ENCODE results near the gene SWT1. TPM values are rescaled to one million over a fixed set of nuclear protein-coding genes. Genes with fewer than 3 reads are reported as not detected.

Gene SWT1
- polyA plus RNA-seq, 1 of the 3 experiments (the other 2 are of a cell fraction), result 1.1 TPM

DNA sequence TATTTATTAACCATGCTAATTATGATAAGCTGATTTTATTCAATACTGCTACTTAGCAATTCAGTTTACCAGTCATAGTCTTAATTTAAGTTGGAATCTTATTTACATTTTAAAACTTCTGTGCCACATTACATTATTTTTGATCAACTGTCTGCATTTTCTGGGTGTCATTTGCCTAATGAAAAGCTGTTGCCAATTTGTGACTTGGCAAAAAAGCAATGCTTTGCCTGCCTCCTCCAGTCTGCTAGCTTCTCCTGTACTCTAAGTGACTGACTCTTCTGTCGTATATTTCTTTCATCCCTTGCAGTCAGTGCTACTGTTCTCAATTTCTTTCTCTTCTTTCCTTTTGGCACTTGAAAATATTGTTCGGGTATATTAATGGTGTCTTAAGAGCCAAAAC is 165.7 kb downstream of the SWT1 start:
- Histone ChIP-seq H3K27ac (ENCODE audit: low read depth in 2 of 2, low read length in 1 of 2) (no peak overlapping the region), H3K4me3 (ENCODE audit: low read depth in 2 of 2, low read length in 1 of 2) (no peak overlapping the region), H3K9me3 (no peaks in the 10 kb centered on the region), H3F3A (replicated peaks; ENCODE audit: insufficient read depth) (no peaks in the 10 kb centered on the region), H3K27me3 (ENCODE audit: insufficient read depth) (no peaks in the 10 kb centered on the region), H4K20me1 (ENCODE audit: insufficient read depth) (no peaks in the 10 kb centered on the region), H3K4me1 (ENCODE audit: control insufficient read depth in 1 of 2, insufficient read depth in 2 of 2, low read depth in 1 of 2, low read length in 1 of 2) (peaks cover 6 to 7% of the 10 kb centered on the region in 2 experiments; a peak in 3 of 4 replicates), H3K4me2 (no peak overlapping the region), H3K36me3 (replicated peaks in 1 of 2; ENCODE audit: control insufficient read depth in 1 of 2, insufficient read depth in 2 of 2, low read length in 1 of 2) (no peaks in the 10 kb centered on the region), H2AFZ (ENCODE audit: low read depth) (no peak overlapping the region), H3K9me2 (no peaks in the 10 kb centered on the region), H3K79me2 (ENCODE audit: insufficient read depth) (no peaks in the 10 kb centered on the region), H3K9ac (no peak overlapping the region)
- 77% methylated on average over 2 of the region's 2 CpGs for WGBS (ENCODE audit: low lambda C conversion rate)
- POLR2A ChIA-PET, result no interaction called here
- CTCF ChIA-PET, result no interaction called here
- TF ChIP-seq YY1 (IDR thresholded peaks at IDR 0.05; ENCODE audit: low read depth) (no peak), JUND (IDR thresholded peaks at IDR 0.05) (no peak), FOXM1 (IDR thresholded peaks at IDR 0.05; ENCODE audit: low read depth) (no peak), FOXJ3 (CRISPR knock-in tag; IDR thresholded peaks at IDR 0.05) (no peak), MEF2A (IDR thresholded peaks at IDR 0.05; ENCODE audit: borderline replicate concordance, low read depth) (no peak), NFIC (IDR thresholded peaks at IDR 0.05; ENCODE audit: borderline replicate concordance) (no peak), TAF1 (IDR thresholded peaks at IDR 0.05; ENCODE audit: borderline replicate concordance, low read depth, low read length) (no peak), GATA2 (CRISPR knock-in tag; IDR thresholded peaks at IDR 0.05) (no peak), SIN3A (IDR thresholded peaks at IDR 0.05; ENCODE audit: borderline replicate concordance, low read depth, low read length) (no peak), FOSL2 (IDR thresholded peaks at IDR 0.05; ENCODE audit: borderline replicate concordance, low read depth) (no peak), RAD21 (IDR thresholded peaks at IDR 0.05; ENCODE audit: low read length) (no peak), MXI1 (IDR thresholded peaks at IDR 0.05; ENCODE audit: low read depth, low read length) (no peak)
- TF ChIP-seq, protein P1, sequence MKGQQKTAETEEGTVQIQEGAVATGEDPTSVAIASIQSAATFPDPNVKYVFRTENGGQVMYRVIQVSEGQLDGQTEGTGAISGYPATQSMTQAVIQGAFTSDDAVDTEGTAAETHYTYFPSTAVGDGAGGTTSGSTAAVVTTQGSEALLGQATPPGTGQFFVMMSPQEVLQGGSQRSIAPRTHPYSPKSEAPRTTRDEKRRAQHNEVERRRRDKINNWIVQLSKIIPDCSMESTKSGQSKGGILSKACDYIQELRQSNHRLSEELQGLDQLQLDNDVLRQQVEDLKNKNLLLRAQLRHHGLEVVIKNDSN (IDR thresholded peaks at IDR 0.05; ENCODE audit: borderline replicate concordance, low read depth), result no peak
- TF ChIP-seq, protein P2, sequence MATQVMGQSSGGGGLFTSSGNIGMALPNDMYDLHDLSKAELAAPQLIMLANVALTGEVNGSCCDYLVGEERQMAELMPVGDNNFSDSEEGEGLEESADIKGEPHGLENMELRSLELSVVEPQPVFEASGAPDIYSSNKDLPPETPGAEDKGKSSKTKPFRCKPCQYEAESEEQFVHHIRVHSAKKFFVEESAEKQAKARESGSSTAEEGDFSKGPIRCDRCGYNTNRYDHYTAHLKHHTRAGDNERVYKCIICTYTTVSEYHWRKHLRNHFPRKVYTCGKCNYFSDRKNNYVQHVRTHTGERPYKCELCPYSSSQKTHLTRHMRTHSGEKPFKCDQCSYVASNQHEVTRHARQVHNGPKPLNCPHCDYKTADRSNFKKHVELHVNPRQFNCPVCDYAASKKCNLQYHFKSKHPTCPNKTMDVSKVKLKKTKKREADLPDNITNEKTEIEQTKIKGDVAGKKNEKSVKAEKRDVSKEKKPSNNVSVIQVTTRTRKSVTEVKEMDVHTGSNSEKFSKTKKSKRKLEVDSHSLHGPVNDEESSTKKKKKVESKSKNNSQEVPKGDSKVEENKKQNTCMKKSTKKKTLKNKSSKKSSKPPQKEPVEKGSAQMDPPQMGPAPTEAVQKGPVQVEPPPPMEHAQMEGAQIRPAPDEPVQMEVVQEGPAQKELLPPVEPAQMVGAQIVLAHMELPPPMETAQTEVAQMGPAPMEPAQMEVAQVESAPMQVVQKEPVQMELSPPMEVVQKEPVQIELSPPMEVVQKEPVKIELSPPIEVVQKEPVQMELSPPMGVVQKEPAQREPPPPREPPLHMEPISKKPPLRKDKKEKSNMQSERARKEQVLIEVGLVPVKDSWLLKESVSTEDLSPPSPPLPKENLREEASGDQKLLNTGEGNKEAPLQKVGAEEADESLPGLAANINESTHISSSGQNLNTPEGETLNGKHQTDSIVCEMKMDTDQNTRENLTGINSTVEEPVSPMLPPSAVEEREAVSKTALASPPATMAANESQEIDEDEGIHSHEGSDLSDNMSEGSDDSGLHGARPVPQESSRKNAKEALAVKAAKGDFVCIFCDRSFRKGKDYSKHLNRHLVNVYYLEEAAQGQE (IDR thresholded peaks at IDR 0.05; ENCODE audit: low read depth, low read length), result no peak
- DNase-seq, result no peak

DNA sequence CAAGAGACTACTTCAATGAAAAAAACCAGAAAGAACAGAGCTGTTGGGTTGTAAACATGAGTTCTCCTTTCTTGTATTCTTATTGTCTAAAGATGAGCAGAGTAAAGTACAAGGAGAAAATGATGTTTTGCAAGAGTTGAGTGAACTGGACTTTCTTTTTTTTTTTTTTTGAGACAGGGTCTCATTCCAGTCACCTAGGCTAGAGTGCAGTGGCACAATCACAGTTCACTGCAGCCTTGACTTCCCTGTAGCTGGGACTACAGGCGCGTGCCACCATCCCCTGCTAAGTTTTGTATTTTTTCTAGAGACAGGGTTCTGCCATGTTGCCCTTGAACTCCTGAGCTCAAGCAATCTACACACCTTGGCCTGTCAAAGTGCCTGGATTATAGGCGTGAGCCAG is 167.2 kb downstream of the SWT1 start:
- H3K36me3 ChIP-seq (replicated peaks in 1 of 2; ENCODE audit: control insufficient read depth in 1 of 2, insufficient read depth in 2 of 2, low read length in 1 of 2), result no peaks in the 10 kb centered on the region
- no peaks in the 10 kb centered on the region for H3K27me3 ChIP-seq (ENCODE audit: insufficient read depth)
- no peaks in the 10 kb centered on the region for H3K9me3 ChIP-seq
- H3K79me2 ChIP-seq (ENCODE audit: insufficient read depth), result no peaks in the 10 kb centered on the region
- H3K9ac ChIP-seq, result no peak overlapping the region
- DNase-seq, result no peak
- H4K20me1 ChIP-seq (ENCODE audit: insufficient read depth), result no peaks in the 10 kb centered on the region
- H3F3A ChIP-seq (replicated peaks; ENCODE audit: insufficient read depth), result no peaks in the 10 kb centered on the region
- CTCF ChIA-PET, result no interaction called here
- H3K4me2 ChIP-seq, result no peak overlapping the region
- POLR2A ChIA-PET, result no interaction called here
- H3K9me2 ChIP-seq, result no peaks in the 10 kb centered on the region
- 87% methylated on average over 3 of the region's 3 CpGs for WGBS (ENCODE audit: low lambda C conversion rate)
- TF ChIP-seq YY1 (IDR thresholded peaks at IDR 0.05; ENCODE audit: low read depth) (no peak), RFX5 (IDR thresholded peaks at IDR 0.05; ENCODE audit: low read length) (no peak), SIN3A (IDR thresholded peaks at IDR 0.05; ENCODE audit: borderline replicate concordance, low read depth, low read length) (no peak), JUND (IDR thresholded peaks at IDR 0.05) (no peak), NRF1 (IDR thresholded peaks at IDR 0.05; ENCODE audit: low read depth, low read length) (no peak), RCOR1 (IDR thresholded peaks at IDR 0.05; ENCODE audit: low read length) (no peak), NFIC (IDR thresholded peaks at IDR 0.05; ENCODE audit: borderline replicate concordance) (no peak)
- TF ChIP-seq, protein P3, sequence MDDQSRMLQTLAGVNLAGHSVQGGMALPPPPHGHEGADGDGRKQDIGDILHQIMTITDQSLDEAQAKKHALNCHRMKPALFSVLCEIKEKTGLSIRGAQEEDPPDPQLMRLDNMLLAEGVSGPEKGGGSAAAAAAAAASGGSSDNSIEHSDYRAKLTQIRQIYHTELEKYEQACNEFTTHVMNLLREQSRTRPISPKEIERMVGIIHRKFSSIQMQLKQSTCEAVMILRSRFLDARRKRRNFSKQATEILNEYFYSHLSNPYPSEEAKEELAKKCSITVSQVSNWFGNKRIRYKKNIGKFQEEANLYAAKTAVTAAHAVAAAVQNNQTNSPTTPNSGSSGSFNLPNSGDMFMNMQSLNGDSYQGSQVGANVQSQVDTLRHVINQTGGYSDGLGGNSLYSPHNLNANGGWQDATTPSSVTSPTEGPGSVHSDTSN (IDR thresholded peaks at IDR 0.05), result no peak
- no peak overlapping the region for H3K4me3 ChIP-seq (ENCODE audit: low read depth in 2 of 2, low read length in 1 of 2)
- H3K4me1 ChIP-seq (ENCODE audit: control insufficient read depth in 1 of 2, insufficient read depth in 2 of 2, low read depth in 1 of 2, low read length in 1 of 2), result no peaks in the 10 kb centered on the region; a peak in 1 of 4 replicates
- H3K27ac ChIP-seq (ENCODE audit: low read depth in 2 of 2, low read length in 1 of 2), result no peak overlapping the region
- no peak overlapping the region for H2AFZ ChIP-seq (ENCODE audit: low read depth)
